Epithelial cell of proximal tubule (primary cell): ENCODE measurements around the gene IFT20. TPM values are rescaled to one million over a fixed set of nuclear protein-coding genes. Genes with fewer than 3 reads are reported as not detected.
"Not testable (repeated sequence)": the region's sequence is repeated elsewhere in the genome, so short reads cannot be mapped to it uniquely, and the experiment has no call there.

Experiments
- DNase-seq: peaks from one replicate; pipeline ENCODE4 v3.0.0-alpha.2; 2011; ENCODE audit warnings: low read depth
- H3K4me3 ChIP-seq: 2 replicates; pipeline ENCODE4 v1.5.1; 2011; ENCODE audit warnings: low read depth, mild to moderate bottlenecking, low read length
- total RNA-seq: library from RNA; depleted of rRNA; stranded (reverse); fragments of >200 nt; gene quantifications from 2 replicates; pipeline ENCODE4 v1.2.3, GENCODE V29; 2015
- TF ChIP-seq, protein P1 (sequence below): conservative IDR thresholded peaks from 2 replicates; pipeline ENCODE4 v1.5.1; 2012; ENCODE audit warnings: low read depth, mild to moderate bottlenecking, low read length

The IFT20 gene
- total RNA-seq, 1 donor from 2014 or later: 32.9 TPM

GRCh38 chr17:28295677-28296578 is 39.3 kb downstream of the IFT20 start:
- no peak for DNase-seq
- TF ChIP-seq, protein P1, sequence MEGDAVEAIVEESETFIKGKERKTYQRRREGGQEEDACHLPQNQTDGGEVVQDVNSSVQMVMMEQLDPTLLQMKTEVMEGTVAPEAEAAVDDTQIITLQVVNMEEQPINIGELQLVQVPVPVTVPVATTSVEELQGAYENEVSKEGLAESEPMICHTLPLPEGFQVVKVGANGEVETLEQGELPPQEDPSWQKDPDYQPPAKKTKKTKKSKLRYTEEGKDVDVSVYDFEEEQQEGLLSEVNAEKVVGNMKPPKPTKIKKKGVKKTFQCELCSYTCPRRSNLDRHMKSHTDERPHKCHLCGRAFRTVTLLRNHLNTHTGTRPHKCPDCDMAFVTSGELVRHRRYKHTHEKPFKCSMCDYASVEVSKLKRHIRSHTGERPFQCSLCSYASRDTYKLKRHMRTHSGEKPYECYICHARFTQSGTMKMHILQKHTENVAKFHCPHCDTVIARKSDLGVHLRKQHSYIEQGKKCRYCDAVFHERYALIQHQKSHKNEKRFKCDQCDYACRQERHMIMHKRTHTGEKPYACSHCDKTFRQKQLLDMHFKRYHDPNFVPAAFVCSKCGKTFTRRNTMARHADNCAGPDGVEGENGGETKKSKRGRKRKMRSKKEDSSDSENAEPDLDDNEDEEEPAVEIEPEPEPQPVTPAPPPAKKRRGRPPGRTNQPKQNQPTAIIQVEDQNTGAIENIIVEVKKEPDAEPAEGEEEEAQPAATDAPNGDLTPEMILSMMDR: no peak
- no peak overlapping the region for H3K4me3 ChIP-seq

GRCh38 chr17:28293994-28294393 is 41.3 kb downstream of the IFT20 start:
- DNase-seq: no peak
- no peak overlapping the region for H3K4me3 ChIP-seq
- TF ChIP-seq, protein P1: no peak

- not testable (repeated sequence) for H3K4me3 ChIP-seq, DNase-seq
Measured at GRCh38 chr17:28292878-28293277, 42.4 kb downstream of the IFT20 start.

DNA sequence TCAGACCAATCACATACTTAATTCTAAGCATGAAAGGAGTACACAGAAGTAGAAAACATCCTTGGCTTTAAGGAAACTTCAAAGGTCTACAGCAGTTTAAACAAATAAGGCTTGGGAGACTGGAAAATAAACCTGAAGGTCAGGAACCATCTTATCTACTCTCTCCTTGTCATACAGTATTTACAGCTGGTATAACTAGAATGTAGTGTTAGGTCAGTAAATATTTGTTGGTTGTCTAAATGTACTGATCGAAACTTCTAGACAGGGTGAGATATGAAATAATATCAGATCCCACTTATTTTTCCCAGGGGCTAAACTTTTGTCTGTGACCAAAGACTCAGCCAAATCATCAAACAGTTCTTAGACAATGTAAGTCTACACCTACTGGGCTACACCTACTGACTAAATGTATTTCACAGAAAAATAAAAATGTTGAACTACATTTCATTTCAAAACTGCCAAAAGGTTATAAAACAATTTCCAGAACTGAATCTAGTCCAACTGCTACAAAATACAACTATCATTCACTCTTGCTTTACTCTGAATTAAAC is 43.4 kb downstream of the IFT20 start:
- TF ChIP-seq, protein P1: no peak
- DNase-seq: no peak
- no peak overlapping the region for H3K4me3 ChIP-seq

DNA sequence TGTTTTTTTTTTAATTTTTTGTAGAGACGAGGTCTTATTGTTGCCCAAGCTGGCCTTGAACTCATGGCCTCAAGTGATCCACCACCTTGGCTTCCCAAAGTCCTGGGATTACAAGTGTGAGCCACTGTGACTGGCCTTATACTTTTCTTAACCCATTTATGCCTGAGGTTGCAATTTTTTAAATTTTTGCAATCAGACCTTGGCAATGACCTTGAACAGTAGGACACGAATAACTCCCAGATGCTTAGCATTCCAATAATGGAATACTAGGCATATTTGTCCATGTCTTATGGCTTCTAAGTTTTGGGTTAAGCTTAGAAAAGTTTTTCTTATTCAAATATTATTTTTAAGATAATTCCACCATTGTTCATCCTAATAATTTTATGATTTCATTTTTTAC is 44.6 kb downstream of the IFT20 start:
- no peak overlapping the region for H3K4me3 ChIP-seq
- TF ChIP-seq, protein P1: no peak
- no peak for DNase-seq

DNA sequence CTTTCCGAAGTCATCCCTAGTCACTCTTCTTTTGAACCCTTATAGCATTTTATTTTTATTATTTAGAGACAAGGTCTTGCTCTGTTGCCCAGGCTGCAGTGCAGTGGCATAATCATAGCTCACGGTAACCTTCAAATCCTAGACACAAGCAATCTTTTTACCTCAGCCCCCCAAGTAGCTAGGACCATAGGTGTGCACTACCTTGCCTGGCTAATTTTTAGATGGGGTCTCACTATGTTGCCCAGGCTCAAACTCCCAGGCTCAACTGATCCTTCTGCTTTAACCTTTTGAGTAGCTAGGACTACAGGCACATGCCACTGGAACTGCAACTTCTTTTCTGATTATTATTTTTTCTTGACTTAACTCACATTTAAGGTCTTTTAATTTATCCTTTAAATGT is 49.3 kb downstream of the IFT20 start:
- TF ChIP-seq, protein P1: no peak

DNA sequence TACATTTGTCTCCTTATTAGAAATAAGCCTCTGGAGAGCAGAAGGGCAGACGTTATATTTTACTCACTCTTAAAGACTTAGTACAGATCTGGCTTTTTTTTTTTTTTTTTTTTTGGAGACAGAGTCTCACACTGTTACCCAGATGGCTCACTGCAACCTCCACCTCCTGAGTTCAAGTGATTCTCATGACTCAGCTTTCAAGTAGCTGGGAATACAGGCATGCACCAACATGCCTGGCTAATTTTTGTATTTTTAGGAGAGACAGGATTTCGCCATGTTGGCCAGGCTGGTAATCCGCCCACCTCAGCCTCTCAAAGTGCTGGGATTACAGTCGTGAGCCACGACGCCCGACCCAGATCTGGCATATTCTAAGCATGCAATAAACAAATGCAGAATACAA is 52.7 kb downstream of the IFT20 start:
- DNase-seq: peak; percentile 42
- TF ChIP-seq, protein P1: no peak
- H3K4me3 ChIP-seq: no peak overlapping the region

More for the DNA sequence above, 49.3 kb downstream of the IFT20 start:
- H3K4me3 ChIP-seq: no peak overlapping the region
- DNase-seq: no peak
